ENCODE measurements around the gene NTN1. TPM values are rescaled to one million over a fixed set of nuclear protein-coding genes. Genes with fewer than 3 reads are reported as not detected.
"Not testable (repeated sequence)": the region's sequence is repeated elsewhere in the genome, so short reads cannot be mapped to it uniquely, and the experiment has no call there.

NTN1 gene
- total RNA-seq = 1 to 10 TPM in 1 of 2 donors, under 1 TPM in 1; 0.69 to 1.5 TPM

- DNase-seq (peak; percentile 75 to 78), ATAC-seq (replicated peaks in 1 of 2) (peak; percentile 86 to 88)
- H3K27ac Mint-ChIP-seq = no peak within 1 kb of the TSS
- H3K4me1 Mint-ChIP-seq (ENCODE audit: low read depth) = peaks cover 6% of the 10 kb centered on the region
- H3K9me3 Mint-ChIP-seq = no peaks in the 10 kb centered on the region
- peaks cover 53% of the 10 kb centered on the region for H3K27me3 Mint-ChIP-seq (ENCODE audit: low read depth)
- peaks cover 0 to 2% of the 10 kb centered on the region in 2 donors for H3K36me3 Mint-ChIP-seq (ENCODE audit: insufficient read depth in 2 of 2)
- peak within 1 kb of the TSS; percentile 82 to 92 for H3K4me3 Mint-ChIP-seq
Observed at GRCh38 chr17:9021158-9021991, at the start of gene NTN1. TSS of gene NTN1 (plus strand) at chr17:9021510. CDS start at chr17:9022374, 864 bp downstream.

GRCh38 chr17:8975091-8975725 is 46.1 kb upstream of the NTN1 start:
- Mint-ChIP-seq H3K9me3 (no peaks in the 10 kb centered on the region), H3K36me3 (ENCODE audit: insufficient read depth in 2 of 2) (no peaks in the 10 kb centered on the region), H3K4me1 (ENCODE audit: low read depth) (peaks cover 12% of the 10 kb centered on the region), H3K27ac (no peak overlapping the region), H3K4me3 (no peak overlapping the region), H3K27me3 (ENCODE audit: low read depth) (no peaks in the 10 kb centered on the region)
- DNase-seq (no peak), ATAC-seq (replicated peaks in 1 of 2) (no peak)

- H3K36me3 Mint-ChIP-seq (ENCODE audit: insufficient read depth in 2 of 2) = no peaks in the 10 kb centered on the region
- no peaks in the 10 kb centered on the region for H3K9me3 Mint-ChIP-seq
- DNase-seq = no peak
- no peak overlapping the region for H3K4me3 Mint-ChIP-seq
- ATAC-seq (replicated peaks in 1 of 2) = no peak
- H3K27me3 Mint-ChIP-seq (ENCODE audit: low read depth) = no peaks in the 10 kb centered on the region
- H3K4me1 Mint-ChIP-seq (ENCODE audit: low read depth) = peaks cover 13% of the 10 kb centered on the region
- no peak overlapping the region for H3K27ac Mint-ChIP-seq
Observed at GRCh38 chr17:8976638-8977037, 44.7 kb upstream of the NTN1 start.

GRCh38 chr17:8979715-8980114 is 41.6 kb upstream of the NTN1 start:
- Mint-ChIP-seq H3K27me3 (ENCODE audit: low read depth) (no peaks in the 10 kb centered on the region), H3K4me3 (no peak overlapping the region), H3K27ac (peak overlapping the region; percentile 23), H3K9me3 (no peaks in the 10 kb centered on the region), H3K4me1 (ENCODE audit: low read depth) (peaks cover 15% of the 10 kb centered on the region), H3K36me3 (ENCODE audit: insufficient read depth in 2 of 2) (peaks cover 0 to 1% of the 10 kb centered on the region in 2 donors)
- ATAC-seq (replicated peaks in 1 of 2) (no peak), DNase-seq (no peak)

GRCh38 chr17:8981443-8981842 is 39.9 kb upstream of the NTN1 start:
- Mint-ChIP-seq H3K27ac (no peak overlapping the region), H3K4me3 (no peak overlapping the region), H3K27me3 (ENCODE audit: low read depth) (no peaks in the 10 kb centered on the region), H3K36me3 (ENCODE audit: insufficient read depth in 2 of 2) (peaks cover 4 to 7% of the 10 kb centered on the region in 2 donors), H3K4me1 (ENCODE audit: low read depth) (peaks cover 31% of the 10 kb centered on the region), H3K9me3 (peaks cover 2 to 6% of the 10 kb centered on the region in 2 donors)
- DNase-seq (no peak), ATAC-seq (replicated peaks in 1 of 2) (no peak)

GRCh38 chr17:8984225-8984624 is 37.1 kb upstream of the NTN1 start:
- not testable (repeated sequence) for H3K9me3 Mint-ChIP-seq; H3K4me3 Mint-ChIP-seq; DNase-seq; H3K27me3 Mint-ChIP-seq (ENCODE audit: low read depth); H3K27ac Mint-ChIP-seq; ATAC-seq (replicated peaks in 1 of 2)
- peaks cover 34% of the 10 kb centered on the region for H3K4me1 Mint-ChIP-seq (ENCODE audit: low read depth)
- H3K36me3 Mint-ChIP-seq (ENCODE audit: insufficient read depth in 2 of 2) = peaks cover 6 to 14% of the 10 kb centered on the region in 2 donors

- peaks cover 25% of the 10 kb centered on the region for H3K4me1 Mint-ChIP-seq (ENCODE audit: low read depth)
- H3K27ac Mint-ChIP-seq = no peak overlapping the region
- peak; percentile 44 to 62 for ATAC-seq (replicated peaks in 1 of 2)
- peaks cover 6 to 14% of the 10 kb centered on the region in 2 donors for H3K36me3 Mint-ChIP-seq (ENCODE audit: insufficient read depth in 2 of 2)
- H3K4me3 Mint-ChIP-seq = no peak overlapping the region
- H3K9me3 Mint-ChIP-seq = peaks cover 2 to 8% of the 10 kb centered on the region in 2 donors
- DNase-seq = no peak
- H3K27me3 Mint-ChIP-seq (ENCODE audit: low read depth) = no peaks in the 10 kb centered on the region
Observed at GRCh38 chr17:8985054-8985701, 36.1 kb upstream of the NTN1 start.

- Mint-ChIP-seq H3K4me3 (no peak overlapping the region), H3K36me3 (ENCODE audit: insufficient read depth in 2 of 2) (peaks cover 6 to 14% of the 10 kb centered on the region in 2 donors), H3K9me3 (peaks cover 2 to 8% of the 10 kb centered on the region in 2 donors), H3K27me3 (ENCODE audit: low read depth) (no peaks in the 10 kb centered on the region), H3K4me1 (ENCODE audit: low read depth) (peaks cover 25% of the 10 kb centered on the region), H3K27ac (no peak overlapping the region)
- DNase-seq = no peak
- ATAC-seq (replicated peaks in 1 of 2) = no peak
Observed at GRCh38 chr17:8986295-8986694, 35.0 kb upstream of the NTN1 start.

- not testable (repeated sequence) for DNase-seq; H3K27me3 Mint-ChIP-seq (ENCODE audit: low read depth); H3K4me3 Mint-ChIP-seq; H3K27ac Mint-ChIP-seq; H3K9me3 Mint-ChIP-seq; ATAC-seq (replicated peaks in 1 of 2)
- Mint-ChIP-seq H3K4me1 (ENCODE audit: low read depth) (peaks cover 28% of the 10 kb centered on the region), H3K36me3 (ENCODE audit: insufficient read depth in 2 of 2) (peaks cover 6 to 13% of the 10 kb centered on the region in 2 donors)
Observed at GRCh38 chr17:8988263-8988935, 32.9 kb upstream of the NTN1 start.

GRCh38 chr17:8991514-8992285 is 29.6 kb upstream of the NTN1 start:
- DNase-seq = peak; percentile 70 to 77
- Mint-ChIP-seq H3K9me3 (peaks cover 0 to 2% of the 10 kb centered on the region in 2 donors), H3K27ac (no peak overlapping the region), H3K4me3 (no peak overlapping the region), H3K36me3 (ENCODE audit: insufficient read depth in 2 of 2) (peaks cover 2 to 6% of the 10 kb centered on the region in 2 donors), H3K27me3 (ENCODE audit: low read depth) (no peaks in the 10 kb centered on the region), H3K4me1 (ENCODE audit: low read depth) (peaks cover 11% of the 10 kb centered on the region)
- ATAC-seq (replicated peaks in 1 of 2) = peak; percentile 66 to 77

- Mint-ChIP-seq H3K27me3 (ENCODE audit: low read depth) (no peaks in the 10 kb centered on the region), H3K27ac (no peak overlapping the region), H3K4me3 (no peak overlapping the region), H3K4me1 (ENCODE audit: low read depth) (peaks cover 5% of the 10 kb centered on the region), H3K9me3 (no peaks in the 10 kb centered on the region), H3K36me3 (ENCODE audit: insufficient read depth in 2 of 2) (no peaks in the 10 kb centered on the region)
- peak; percentile 57 to 67 for ATAC-seq (replicated peaks in 1 of 2)
- peak; percentile 71 to 74 for DNase-seq
Observed at GRCh38 chr17:8994319-8994718, 27.0 kb upstream of the NTN1 start.

GRCh38 chr17:8995711-8996110 is 25.6 kb upstream of the NTN1 start:
- Mint-ChIP-seq H3K9me3 (no peaks in the 10 kb centered on the region), H3K36me3 (ENCODE audit: insufficient read depth in 2 of 2) (no peaks in the 10 kb centered on the region), H3K27me3 (ENCODE audit: low read depth) (peaks cover 10% of the 10 kb centered on the region), H3K4me3 (no peak overlapping the region), H3K4me1 (ENCODE audit: low read depth) (peaks cover 5% of the 10 kb centered on the region), H3K27ac (no peak overlapping the region)
- no peak for ATAC-seq (replicated peaks in 1 of 2)
- no peak for DNase-seq
